SK-N-SH (cell line): ENCODE measurements around the gene ZSWIM8. TPM values are rescaled to one million over a fixed set of nuclear protein-coding genes. Genes with fewer than 3 reads are reported as not detected.

Experiments used
- CTCF ChIA-PET: fragments of 300-600, 350-600 bp; formaldehyde crosslinking; extraction: SDS; loops from one replicate; lab custom pipeline; 2021; lab: Yijun Ruan, JAX
- POLR2A ChIA-PET: fragments of 350-600 bp; sonication (Branson Sonifier 250); formaldehyde crosslinking; extraction: SDS; loops from one replicate; lab custom pipeline; 2020; ENCODE audit warnings: antibody characterized with exemption, inconsistent platforms; lab: Yijun Ruan, JAX
- DNase-seq: peaks from one replicate; pipeline ENCODE4 v3.0.0; 2012
- H2AFZ ChIP-seq: fragments of 200-600 bp; sonication (generic); 2 replicates; pipeline ENCODE4 v1.8.1; 2016; ENCODE audit warnings: antibody characterized with exemption, mild to moderate bottlenecking, low read depth
- H3F3A ChIP-seq: fragments of 200-600 bp; sonication (generic); replicated peaks from 2 replicates; pipeline ENCODE3; 2016; ENCODE audit warnings: antibody characterized with exemption, mild to moderate bottlenecking; ENCODE audit not compliant: insufficient read depth
- H3K27ac ChIP-seq, 2 experiments: fragments of 200-500 bp in 1 of 2; fragments of 200-600 bp in 1 of 2; sonication (Bioruptor generic) in 1 of 2; sonication (generic), shearing (Covaris generic) in 1 of 2; 2 replicates each; pipeline versions ENCODE4 v1.5.1 to v1.6.1; 2014 to 2016; ENCODE audit warnings: low read depth in 2 of 2, inconsistent platforms in 1 of 2, low read length in 1 of 2, mild to moderate bottlenecking in 1 of 2, mixed read lengths in 1 of 2
- H3K27me3 ChIP-seq: fragments of 200-600 bp; sonication (generic), shearing (Covaris generic); 2 replicates; pipeline ENCODE4 v1.6.1; 2016; ENCODE audit warnings: mixed run types; ENCODE audit not compliant: insufficient read depth
- H3K36me3 ChIP-seq, 2 experiments: fragments of 200-500 bp in 1 of 2; fragments of 200-600 bp in 1 of 2; sonication (Bioruptor generic) in 1 of 2; sonication (generic) in 1 of 2; replicated peaks in 1 of 2; 2 replicates each; pipeline versions ENCODE3 to v1.5.1; 2014 to 2016; ENCODE audit warnings: low read length in 1 of 2, mild to moderate bottlenecking in 1 of 2; ENCODE audit not compliant: insufficient read depth in 2 of 2, control insufficient read depth in 1 of 2
- H3K4me1 ChIP-seq, 2 experiments: fragments of 200-500 bp in 1 of 2; fragments of 200-600 bp in 1 of 2; sonication (Bioruptor generic) in 1 of 2; sonication (generic), shearing (Covaris generic) in 1 of 2; 2 replicates each; pipeline versions ENCODE4 v1.5.1 to v1.6.1; 2014 to 2016; ENCODE audit warnings: low read depth in 1 of 2, low read length in 1 of 2, mixed run types in 1 of 2; ENCODE audit not compliant: insufficient read depth in 2 of 2, control insufficient read depth in 1 of 2
- H3K4me2 ChIP-seq: fragments of 200-600 bp; sonication (generic), shearing (Covaris generic); 2 replicates; pipeline ENCODE4 v1.6.1; 2017; ENCODE audit warnings: mixed run types
- H3K4me3 ChIP-seq, 2 experiments: fragments of 200-500 bp in 1 of 2; fragments of 200-600 bp in 1 of 2; sonication (Bioruptor generic) in 1 of 2; sonication (generic), shearing (Covaris generic) in 1 of 2; 2 replicates each; pipeline versions ENCODE4 v1.5.1 to v1.8.1; 2014 to 2016; ENCODE audit warnings: low read depth in 2 of 2, inconsistent platforms in 1 of 2, low read length in 1 of 2, mild to moderate bottlenecking in 1 of 2, mixed read lengths in 1 of 2, moderate library complexity in 1 of 2
- H3K79me2 ChIP-seq: fragments of 200-600 bp; sonication (generic); 2 replicates; pipeline ENCODE4 v1.8.1; 2017; ENCODE audit warnings: mild to moderate bottlenecking; ENCODE audit not compliant: insufficient read depth
- H3K9ac ChIP-seq: fragments of 200-600 bp; sonication (generic); 2 replicates; pipeline ENCODE4 v1.6.1; 2017; ENCODE audit warnings: mixed run types
- H3K9me2 ChIP-seq: fragments of 200-600 bp; sonication (generic); 2 replicates; pipeline ENCODE4 v1.6.1; 2017; ENCODE audit warnings: mixed run types
- H3K9me3 ChIP-seq: fragments of 200-600 bp; sonication (generic); 2 replicates; pipeline ENCODE4 v1.6.1; 2017; ENCODE audit warnings: mixed run types, mild to moderate bottlenecking, moderate library complexity
- H4K20me1 ChIP-seq: fragments of 200-600 bp; sonication (generic); 2 replicates; pipeline ENCODE4 v1.6.1; 2017; ENCODE audit warnings: mild to moderate bottlenecking, mixed run types; ENCODE audit not compliant: insufficient read depth
- CHD2 ChIP-seq: fragments of 150-350 bp; IDR thresholded peaks from 2 replicates; pipeline ENCODE4 v1.6.1; 2018; ENCODE audit warnings: low read length; ENCODE audit not compliant: partially characterized antibody
- ELF1 ChIP-seq: IDR thresholded peaks from 2 replicates; pipeline ENCODE4 v1.4.0; 2012
- EP300 ChIP-seq, 2 experiments: IDR thresholded peaks; 2 replicates each; pipeline versions ENCODE4 v1.4.0 to v1.6.1; 2012; ENCODE audit warnings: borderline replicate concordance in 1 of 2, low read depth in 1 of 2, low read length in 1 of 2
- EZH2phosphoT487 ChIP-seq: fragments of 200-600 bp; sonication (generic); IDR thresholded peaks from 2 replicates; pipeline ENCODE4 v1.6.1; 2017; ENCODE audit warnings: low read depth, mixed run types, mild to moderate bottlenecking, antibody characterized with exemption, moderate library complexity, borderline replicate concordance
- MAX ChIP-seq: IDR thresholded peaks from 2 replicates; pipeline ENCODE4 v1.4.0; 2012; ENCODE audit warnings: low read depth
- MEF2A ChIP-seq: IDR thresholded peaks from 2 replicates; pipeline ENCODE4 v1.4.0; 2012; ENCODE audit warnings: low read depth, borderline replicate concordance
- MXI1 ChIP-seq: IDR thresholded peaks from 2 replicates; pipeline ENCODE4 v1.6.1; 2012; ENCODE audit warnings: mild to moderate bottlenecking, low read depth, low read length, improper control_type of control experiment
- NFIC ChIP-seq: IDR thresholded peaks from 2 replicates; pipeline ENCODE4 v1.4.0; 2012; ENCODE audit warnings: borderline replicate concordance
- PBX3 ChIP-seq: IDR thresholded peaks from 2 replicates; pipeline ENCODE4; 2012
- POLR2AphosphoS5 ChIP-seq: IDR thresholded peaks from 2 replicates; pipeline ENCODE4 v1.6.1; 2012; ENCODE audit warnings: low read depth, low read length
- RCOR1 ChIP-seq: fragments of 150-350 bp; IDR thresholded peaks from 2 replicates; pipeline ENCODE4 v1.6.1; 2017; ENCODE audit warnings: antibody characterized with exemption, low read length
- RFX5 ChIP-seq: IDR thresholded peaks from 2 replicates; pipeline ENCODE4 v1.6.1; 2012; ENCODE audit warnings: mild to moderate bottlenecking, improper control_type of control experiment, low read length
- SIN3A ChIP-seq: IDR thresholded peaks from 2 replicates; pipeline ENCODE4 v1.6.1; 2012; ENCODE audit warnings: low read depth, mild to moderate bottlenecking, low read length, moderate library complexity, borderline replicate concordance
- TAF1 ChIP-seq: IDR thresholded peaks from 2 replicates; pipeline ENCODE4 v1.6.1; 2012; ENCODE audit warnings: low read depth, mild to moderate bottlenecking, low read length, moderate library complexity, borderline replicate concordance
- TEAD4 ChIP-seq: IDR thresholded peaks from 2 replicates; pipeline ENCODE4 v1.4.0; 2012; ENCODE audit warnings: mild to moderate bottlenecking, borderline replicate concordance; ENCODE audit not compliant: insufficient read depth
- USF1 ChIP-seq: IDR thresholded peaks from 2 replicates; pipeline ENCODE4 v1.4.0; 2012; ENCODE audit warnings: low read depth, borderline replicate concordance
- WGBS: methylation state at CpG from one replicate; pipeline ENCODE4 v1.1.6; 2017; ENCODE audit warnings: low lambda C conversion rate; 5-methylcytosine and 5-hydroxymethylcytosine counted together
- polyA plus RNA-seq, 3 experiments: library from polyadenylated mRNA; depleted of rRNA; stranded (reverse); fragments of >200 nt; gene quantifications; 2 replicates each; pipeline ENCODE4 v1.2.3, GENCODE V29; 2012

The ZSWIM8 gene
- polyA plus RNA-seq, 1 of the 3 experiments (the other 2 are of a cell fraction): 97.3 TPM

DNA sequence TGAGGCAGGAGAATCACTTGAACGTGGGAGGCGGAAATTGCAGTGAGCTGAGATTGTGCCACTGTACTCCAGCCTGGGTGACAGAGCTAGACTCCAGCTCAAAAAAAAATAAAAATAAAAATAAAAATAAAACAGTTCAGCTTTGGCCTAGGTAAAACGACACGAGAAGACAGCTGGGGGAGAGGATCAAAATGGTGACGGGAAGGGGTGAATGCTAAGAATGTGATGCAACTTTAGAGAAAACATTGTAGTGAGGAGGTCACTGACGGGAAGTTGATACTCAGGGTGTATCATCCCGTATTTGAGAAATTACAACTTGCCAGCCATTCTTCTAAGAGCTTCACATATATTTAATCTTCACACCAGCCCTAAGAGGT lies 24.9 kb downstream of the ZSWIM8 start:
- Histone ChIP-seq H3K36me3 (peaks cover 22 to 53% of the 10 kb centered on the region in 2 experiments), H3K9ac (peak overlapping the region; percentile 83; the same call in 1 of the 2 replicates), H3F3A (peaks cover 13% of the 10 kb centered on the region), H3K4me2 (peak overlapping the region; percentile 87), H3K79me2 (peaks cover 22% of the 10 kb centered on the region; the same call in 1 of the 2 replicates), H2AFZ (no peak overlapping the region), H3K9me3 (no peaks in the 10 kb centered on the region), H3K9me2 (no peaks in the 10 kb centered on the region), H3K27ac (peak overlapping the region in 1 of 2 experiments; percentile 63; a peak in 1 of 4 replicates), H3K4me1 (peaks cover 0 to 4% of the 10 kb centered on the region in 2 experiments; a peak in 2 of 4 replicates), H3K4me3 (peak overlapping the region; percentile 81 to 86), H4K20me1 (no peaks in the 10 kb centered on the region), H3K27me3 (no peaks in the 10 kb centered on the region)
- CTCF ChIA-PET: interaction anchor here (0.6 to 1.4 kb wide), 5 partner anchors 16 to 1715 kb away, joined by 3 to 4 read pairs (median 3); partner anchors contain the start of gene ZSWIM8
- 87% methylated on average over 7 of the region's 7 CpGs for WGBS
- TF ChIP-seq EZH2phosphoT487: no peak
- TF ChIP-seq TAF1: no peak
- TF ChIP-seq MXI1: no peak
- TF ChIP-seq USF1: no peak
- TF ChIP-seq ELF1: no peak
- TF ChIP-seq POLR2AphosphoS5: no peak
- no peak for TF ChIP-seq MAX
- TF ChIP-seq TEAD4: no peak
- no peak for TF ChIP-seq SIN3A
- TF ChIP-seq EP300 (IDR thresholded peaks at IDR 0.05; ENCODE audit: borderline replicate concordance in 1 of 2, low read depth in 1 of 2, low read length in 1 of 2): no peak
- TF ChIP-seq RCOR1: no peak
- no peak for TF ChIP-seq MEF2A
- no peak for TF ChIP-seq PBX3
- TF ChIP-seq RFX5: no peak
- TF ChIP-seq CHD2: no peak
- TF ChIP-seq NFIC: no peak
- no peak for DNase-seq
- POLR2A ChIA-PET: interaction anchor here (1.0 to 1.6 kb wide), 5 partner anchors 8 to 37 kb away, joined by 3 to 5 read pairs (median 4); no protein-coding TSS in a partner anchor
